CD14-positive monocyte (primary cell): ENCODE data around the gene COL26A1. TPM values are rescaled to one million over a fixed set of nuclear protein-coding genes. Genes with fewer than 3 reads are reported as not detected.

Experiments
- DNase-seq, 3 donors: peaks; one replicate each; pipeline ENCODE4 v3.0.0-alpha.2; 2011 to 2022
- H2AFZ ChIP-seq: 2 replicates; pipeline ENCODE4 v1.6.0; 2012; ENCODE audit warnings: mild to moderate bottlenecking, low read depth, low read length, inconsistent platforms; ENCODE audit not compliant: insufficient read depth, poor library complexity, severe bottlenecking
- H3K27ac ChIP-seq, 2 donors: 1 replicate in 1 of 2; 2 replicates in 1 of 2; pipeline ENCODE4 v1.5.1; 2012 to 2013; ENCODE audit warnings: low read length in 2 of 2, control low read depth in 1 of 2, inconsistent platforms in 1 of 2, low read depth in 1 of 2, mild to moderate bottlenecking in 1 of 2
- H3K27me3 ChIP-seq, 2 donors: one replicate each; pipeline versions ENCODE4 v1.6.0 to v1.6.1; 2011 to 2013; ENCODE audit warnings: low read length in 2 of 2; ENCODE audit not compliant: control insufficient read depth in 2 of 2, insufficient read depth in 2 of 2
- H3K36me3 ChIP-seq, 2 donors: replicated peaks in 1 of 2; 1 replicate in 1 of 2; 2 replicates in 1 of 2; pipeline versions ENCODE4 v1.5.1 to v1.6.1; 2012 to 2013; ENCODE audit warnings: low read length in 2 of 2, control low read depth in 1 of 2, inconsistent platforms in 1 of 2, mild to moderate bottlenecking in 1 of 2; ENCODE audit not compliant: insufficient read depth in 2 of 2, control insufficient read depth in 1 of 2
- H3K4me1 ChIP-seq, 2 donors: 1 replicate in 1 of 2; 2 replicates in 1 of 2; pipeline versions ENCODE4 v1.5.1 to v1.6.1; 2012 to 2013; ENCODE audit warnings: low read length in 2 of 2, control low read depth in 1 of 2, inconsistent platforms in 1 of 2, mild to moderate bottlenecking in 1 of 2, moderate library complexity in 1 of 2; ENCODE audit not compliant: insufficient read depth in 2 of 2, control insufficient read depth in 1 of 2
- H3K4me2 ChIP-seq: replicated peaks from 2 replicates; pipeline ENCODE3; 2012; ENCODE audit warnings: low read length, moderate library complexity, mild to moderate bottlenecking; ENCODE audit not compliant: poor library complexity, severe bottlenecking; ENCODE audit errors: extremely low read depth
- H3K4me3 ChIP-seq, 3 experiments: fragments of 200-600 bp in 1 of 3; sonication (generic) in 1 of 3; replicated peaks in 1 of 3; 1 replicate in 2 of 3; 2 replicates in 1 of 3; pipeline ENCODE4 v1.5.1; 2011 to 2013; ENCODE audit warnings: low read length in 3 of 3, mild to moderate bottlenecking in 3 of 3, control low read depth in 2 of 3, low read depth in 2 of 3, inconsistent platforms in 1 of 3, moderate library complexity in 1 of 3
- H3K79me2 ChIP-seq: 2 replicates; pipeline ENCODE4 v1.6.0; 2012; ENCODE audit warnings: mild to moderate bottlenecking, control low read depth, inconsistent platforms, low read length, moderate library complexity; ENCODE audit not compliant: insufficient read depth
- H3K9ac ChIP-seq: 2 replicates; pipeline ENCODE4 v1.6.0; 2017; ENCODE audit warnings: low read length, mild to moderate bottlenecking; ENCODE audit not compliant: insufficient read depth, poor library complexity, severe bottlenecking
- H3K9me3 ChIP-seq, 2 donors: replicated peaks in 1 of 2; 1 replicate in 1 of 2; 2 replicates in 1 of 2; pipeline versions ENCODE4 v1.5.1 to v1.6.1; 2012 to 2013; ENCODE audit warnings: low read length in 2 of 2, control low read depth in 1 of 2; ENCODE audit not compliant: control insufficient read depth in 1 of 2, insufficient read depth in 1 of 2
- H4K20me1 ChIP-seq: 2 replicates; pipeline ENCODE4 v1.6.0; 2012; ENCODE audit warnings: mild to moderate bottlenecking, low read length, control low read depth, moderate library complexity; ENCODE audit not compliant: insufficient read depth
- H3K27ac Mint-ChIP-seq, 7 donors: one replicate each; pipeline ENCODE4 v1.8.0; 2020; ENCODE audit warnings: mild to moderate bottlenecking in 7 of 7, mixed read lengths in 7 of 7, moderate library complexity in 6 of 7, inconsistent platforms in 2 of 7
- H3K27me3 Mint-ChIP-seq, 3 donors: one replicate each; pipeline ENCODE4 v1.8.0; 2021 to 2022; ENCODE audit warnings: low read depth in 3 of 3, mild to moderate bottlenecking in 3 of 3, mixed read lengths in 3 of 3, moderate library complexity in 3 of 3, inconsistent platforms in 1 of 3
- H3K36me3 Mint-ChIP-seq, 2 donors: one replicate each; pipeline ENCODE4 v1.8.0; 2020; ENCODE audit warnings: mixed read lengths in 2 of 2, inconsistent platforms in 1 of 2, mild to moderate bottlenecking in 1 of 2
- H3K4me1 Mint-ChIP-seq: one replicate; pipeline ENCODE4 v1.8.0; 2020; ENCODE audit warnings: mild to moderate bottlenecking, mixed read lengths
- H3K4me3 Mint-ChIP-seq, 2 donors: one replicate each; pipeline ENCODE4 v1.8.0; 2020; ENCODE audit warnings: mild to moderate bottlenecking in 2 of 2, mixed read lengths in 2 of 2, moderate library complexity in 1 of 2
- H3K9me3 Mint-ChIP-seq, 7 donors: one replicate each; pipeline ENCODE4 v1.8.0; 2020 to 2022; ENCODE audit warnings: mixed read lengths in 7 of 7, mild to moderate bottlenecking in 6 of 7, moderate library complexity in 6 of 7, inconsistent platforms in 2 of 7
- WGBS: methylation state at CpG from one replicate; pipeline ENCODE4 v1.1.5; 2013; ENCODE audit warnings: missing lambda C conversion rate; ENCODE audit not compliant: insufficient coverage; 5-methylcytosine and 5-hydroxymethylcytosine counted together
- intact Hi-C, 2 donors: fragments of 100-400 bp; cut with micrococcal nuclease; formaldehyde crosslinking; loops; one replicate each; pipeline versions ENCODE4 v1.15.0 to v1.15.1; 2023
- polyA plus RNA-seq, 3 donors: library from polyadenylated mRNA; depleted of rRNA in 1 of 3; unstranded in 2 of 3; stranded (reverse) in 1 of 3; fragments of 300-500 nt in 2 of 3; fragments of >200 nt in 1 of 3; fragmentation: Illumina TruSeq in 2 of 3; gene quantifications; 1 replicate in 2 of 3; 2 replicates in 1 of 3; pipeline ENCODE4 v1.2.3, GENCODE V29; 2012 to 2021
- TF ChIP-seq, protein P1 (sequence below): fragments of 200-600 bp; IDR thresholded peaks from one replicate; pipeline ENCODE4 v1.8.0; 2022; ENCODE audit warnings: antibody characterized with exemption, mild to moderate bottlenecking

COL26A1 gene
- polyA plus RNA-seq, 3 donors: not detected

DNA sequence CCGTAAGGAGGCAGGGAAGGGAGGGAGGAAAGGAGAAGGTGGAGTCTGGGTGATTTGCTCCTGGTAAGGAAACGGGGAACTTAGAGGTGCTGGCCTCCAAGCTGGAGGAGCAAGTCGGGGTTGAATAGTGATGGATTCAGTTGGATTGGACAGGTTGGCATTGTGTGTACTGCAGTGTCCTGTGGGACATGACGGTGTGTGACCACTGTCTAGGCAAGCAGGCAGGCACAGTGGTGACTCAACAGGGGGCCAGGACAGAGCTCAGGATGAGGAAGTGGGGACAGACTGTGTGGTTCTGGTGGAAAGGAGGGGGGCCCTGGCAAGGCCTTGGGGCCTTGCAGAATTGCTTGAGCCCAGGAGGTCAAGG, 48.8 kb downstream of the COL26A1 start:
- WGBS: 4% methylated on average over 4 of the region's 4 CpGs
- peaks cover 4 to 28% (median 16%) of the 10 kb centered on the region in 7 donors for H3K9me3 Mint-ChIP-seq
- peak; percentile 36 to 68 (median 53) for DNase-seq
- no peak overlapping the region for H3K27ac ChIP-seq
- no peaks in the 10 kb centered on the region for H3K36me3 Mint-ChIP-seq
- peaks cover 6 to 9% of the 10 kb centered on the region in 2 donors for H3K4me1 ChIP-seq
- H4K20me1 ChIP-seq: no peaks in the 10 kb centered on the region
- no peak overlapping the region for H2AFZ ChIP-seq
- no peaks in the 10 kb centered on the region for H3K36me3 ChIP-seq
- H3K4me1 Mint-ChIP-seq: peaks cover 11% of the 10 kb centered on the region
- H3K79me2 ChIP-seq: no peaks in the 10 kb centered on the region
- H3K4me3 ChIP-seq: no peak overlapping the region
- TF ChIP-seq, protein P1, sequence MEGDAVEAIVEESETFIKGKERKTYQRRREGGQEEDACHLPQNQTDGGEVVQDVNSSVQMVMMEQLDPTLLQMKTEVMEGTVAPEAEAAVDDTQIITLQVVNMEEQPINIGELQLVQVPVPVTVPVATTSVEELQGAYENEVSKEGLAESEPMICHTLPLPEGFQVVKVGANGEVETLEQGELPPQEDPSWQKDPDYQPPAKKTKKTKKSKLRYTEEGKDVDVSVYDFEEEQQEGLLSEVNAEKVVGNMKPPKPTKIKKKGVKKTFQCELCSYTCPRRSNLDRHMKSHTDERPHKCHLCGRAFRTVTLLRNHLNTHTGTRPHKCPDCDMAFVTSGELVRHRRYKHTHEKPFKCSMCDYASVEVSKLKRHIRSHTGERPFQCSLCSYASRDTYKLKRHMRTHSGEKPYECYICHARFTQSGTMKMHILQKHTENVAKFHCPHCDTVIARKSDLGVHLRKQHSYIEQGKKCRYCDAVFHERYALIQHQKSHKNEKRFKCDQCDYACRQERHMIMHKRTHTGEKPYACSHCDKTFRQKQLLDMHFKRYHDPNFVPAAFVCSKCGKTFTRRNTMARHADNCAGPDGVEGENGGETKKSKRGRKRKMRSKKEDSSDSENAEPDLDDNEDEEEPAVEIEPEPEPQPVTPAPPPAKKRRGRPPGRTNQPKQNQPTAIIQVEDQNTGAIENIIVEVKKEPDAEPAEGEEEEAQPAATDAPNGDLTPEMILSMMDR: peak; percentile 16
- intact Hi-C loops: loop anchor here in 1 of 2 donors (5.0 kb wide), 1 partner anchor 44 kb away; no protein-coding TSS in a partner anchor
- peak overlapping the region in 4 of 7 donors; percentile 0 to 84 (median 21) for H3K27ac Mint-ChIP-seq
- no peaks in the 10 kb centered on the region for H3K27me3 ChIP-seq
- peak overlapping the region in 1 of 2 donors; percentile 53 for H3K4me3 Mint-ChIP-seq
- H3K4me2 ChIP-seq: peak overlapping the region; percentile 41
- peaks cover 5 to 8% (median 8%) of the 10 kb centered on the region in 3 donors for H3K27me3 Mint-ChIP-seq
- H3K9ac ChIP-seq: peak overlapping the region; percentile 27
- H3K9me3 ChIP-seq: peaks cover 11 to 15% of the 10 kb centered on the region in 2 donors

DNA sequence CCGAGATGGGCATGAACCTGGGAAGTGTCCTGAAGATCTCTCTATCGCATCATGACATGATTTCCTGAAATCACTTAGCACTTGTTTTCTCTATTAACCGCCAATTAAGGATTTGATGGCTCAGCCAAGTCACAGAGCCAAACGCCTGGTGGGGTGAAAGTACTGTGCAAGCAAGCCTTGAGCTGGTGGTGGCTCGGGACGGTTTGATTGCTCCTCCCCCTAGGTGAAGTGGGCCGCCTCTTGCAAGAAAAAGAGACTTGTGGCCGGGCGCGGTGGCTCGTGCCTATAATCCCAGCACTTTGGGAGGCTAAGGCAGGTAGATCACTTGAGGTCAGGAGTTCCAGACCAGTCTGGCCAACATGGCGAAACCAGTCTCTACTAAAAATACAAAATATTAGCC, 50.3 kb downstream of the COL26A1 start:
- Histone ChIP-seq H2AFZ (no peak overlapping the region), H3K9me3 (peaks cover 11 to 15% of the 10 kb centered on the region in 2 donors), H3K4me2 (no peak overlapping the region), H3K27ac (no peak overlapping the region), H3K27me3 (no peaks in the 10 kb centered on the region), H3K9ac (no peak overlapping the region), H3K4me3 (no peak overlapping the region), H4K20me1 (no peaks in the 10 kb centered on the region), H3K79me2 (no peaks in the 10 kb centered on the region), H3K4me1 (peaks cover 6 to 9% of the 10 kb centered on the region in 2 donors), H3K36me3 (no peaks in the 10 kb centered on the region)
- Mint-ChIP-seq H3K4me1 (peaks cover 11% of the 10 kb centered on the region), H3K9me3 (peaks cover 4 to 22% (median 16%) of the 10 kb centered on the region in 7 donors), H3K36me3 (no peaks in the 10 kb centered on the region), H3K27ac (peak overlapping the region in 1 of 7 donors; percentile 1), H3K27me3 (peaks cover 2 to 8% (median 6%) of the 10 kb centered on the region in 3 donors), H3K4me3 (no peak overlapping the region)
- TF ChIP-seq, protein P1: no peak
- intact Hi-C loops: loop anchor here in 1 of 2 donors (5.0 kb wide), 1 partner anchor 46 kb away; no protein-coding TSS in a partner anchor
- DNase-seq: no peak
- WGBS: 97% methylated on average over 7 of the region's 12 CpGs
